ENCODE data around the gene SRPK3. TPM values are rescaled to one million over a fixed set of nuclear protein-coding genes. Genes with fewer than 3 reads are reported as not detected.

SRPK3 gene
- total RNA-seq, 1 donor, result 0.36 TPM

GRCh38 chrX:153750127-153750774 lies 30.6 kb upstream of the SRPK3 start:
- H3K79me2 ChIP-seq (ENCODE audit: insufficient read depth, low read length), result no peaks in the 10 kb centered on the region
- no peak overlapping the region for H3K27ac ChIP-seq (ENCODE audit: low read depth, low read length)
- TF ChIP-seq CTCF (IDR thresholded peaks at IDR 0.05; ENCODE audit: extremely low read depth, low read depth, low read length), result no peak
- no peak overlapping the region for H2AFZ ChIP-seq (ENCODE audit: low read length)
- no peaks in the 10 kb centered on the region for H3K9me3 ChIP-seq (ENCODE audit: low read depth, low read length)
- H3K36me3 ChIP-seq (ENCODE audit: insufficient read depth, low read length), result no peaks in the 10 kb centered on the region
- no peak overlapping the region for H3K4me2 ChIP-seq (ENCODE audit: insufficient read depth, low read length)
- no peak for DNase-seq (ENCODE audit: insufficient read length, low spot score, missing footprints)
- no peak overlapping the region for H3K4me3 ChIP-seq (ENCODE audit: insufficient read depth, low read length)
- H3K27me3 ChIP-seq (ENCODE audit: insufficient read depth, low read length), result peaks cover 6% of the 10 kb centered on the region
- H3K4me1 ChIP-seq (ENCODE audit: insufficient read depth, low read length), result no peaks in the 10 kb centered on the region
- no peaks in the 10 kb centered on the region for H4K20me1 ChIP-seq (ENCODE audit: insufficient read depth, low read length)

DNA sequence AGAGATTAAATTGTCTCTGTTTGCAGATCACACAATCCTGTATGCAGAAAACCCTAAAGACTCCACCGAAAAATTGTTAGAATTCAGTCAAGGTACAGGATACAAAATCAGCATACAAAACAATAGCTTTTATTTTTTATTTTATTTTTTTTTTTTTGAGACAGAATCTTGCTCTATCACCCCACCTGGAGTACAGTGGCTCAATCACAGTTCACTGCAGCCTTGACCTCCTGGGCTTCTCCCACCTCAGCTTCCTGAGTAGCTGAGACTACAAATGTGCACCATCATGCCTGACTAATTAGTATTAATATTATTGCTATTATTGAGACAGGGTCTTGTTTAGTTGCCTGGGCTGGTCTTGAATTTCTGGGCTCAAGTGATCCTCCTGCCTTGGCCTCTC lies 25.7 kb upstream of the SRPK3 start:
- DNase-seq (ENCODE audit: insufficient read length, low spot score, missing footprints), result no peak
- H3K27me3 ChIP-seq (ENCODE audit: insufficient read depth, low read length), result peaks cover 3% of the 10 kb centered on the region
- H3K4me1 ChIP-seq (ENCODE audit: insufficient read depth, low read length), result no peaks in the 10 kb centered on the region
- H3K4me3 ChIP-seq (ENCODE audit: insufficient read depth, low read length), result no peak overlapping the region
- no peaks in the 10 kb centered on the region for H4K20me1 ChIP-seq (ENCODE audit: insufficient read depth, low read length)
- H2AFZ ChIP-seq (ENCODE audit: low read length), result no peak overlapping the region
- no peak for TF ChIP-seq CTCF (IDR thresholded peaks at IDR 0.05; ENCODE audit: extremely low read depth, low read depth, low read length)
- H3K27ac ChIP-seq (ENCODE audit: low read depth, low read length), result no peak overlapping the region
- H3K9me3 ChIP-seq (ENCODE audit: low read depth, low read length), result no peaks in the 10 kb centered on the region
- H3K4me2 ChIP-seq (ENCODE audit: insufficient read depth, low read length), result no peak overlapping the region
- H3K79me2 ChIP-seq (ENCODE audit: insufficient read depth, low read length), result no peaks in the 10 kb centered on the region
- H3K36me3 ChIP-seq (ENCODE audit: insufficient read depth, low read length), result no peaks in the 10 kb centered on the region

GRCh38 chrX:153761863-153762262 lies 19.0 kb upstream of the SRPK3 start:
- DNase-seq (ENCODE audit: insufficient read length, low spot score, missing footprints), result peak; percentile 78
- Histone ChIP-seq H3K79me2 (ENCODE audit: insufficient read depth, low read length) (peaks cover 6% of the 10 kb centered on the region), H2AFZ (ENCODE audit: low read length) (no peak overlapping the region), H3K9me3 (ENCODE audit: low read depth, low read length) (no peaks in the 10 kb centered on the region), H4K20me1 (ENCODE audit: insufficient read depth, low read length) (peaks cover 9% of the 10 kb centered on the region), H3K4me2 (ENCODE audit: insufficient read depth, low read length) (no peak overlapping the region), H3K4me1 (ENCODE audit: insufficient read depth, low read length) (peaks cover 5% of the 10 kb centered on the region), H3K27ac (ENCODE audit: low read depth, low read length) (no peak overlapping the region), H3K27me3 (ENCODE audit: insufficient read depth, low read length) (no peaks in the 10 kb centered on the region), H3K36me3 (ENCODE audit: insufficient read depth, low read length) (no peaks in the 10 kb centered on the region), H3K4me3 (ENCODE audit: insufficient read depth, low read length) (no peak overlapping the region)
- TF ChIP-seq CTCF (IDR thresholded peaks at IDR 0.05; ENCODE audit: extremely low read depth, low read depth, low read length), result no peak

- H3K27ac ChIP-seq (ENCODE audit: low read depth, low read length), result no peak overlapping the region
- peaks cover 6% of the 10 kb centered on the region for H3K79me2 ChIP-seq (ENCODE audit: insufficient read depth, low read length)
- no peaks in the 10 kb centered on the region for H3K27me3 ChIP-seq (ENCODE audit: insufficient read depth, low read length)
- peak; percentile 77 for DNase-seq (ENCODE audit: insufficient read length, low spot score, missing footprints)
- H3K9me3 ChIP-seq (ENCODE audit: low read depth, low read length), result no peaks in the 10 kb centered on the region
- peaks cover 5% of the 10 kb centered on the region for H3K4me1 ChIP-seq (ENCODE audit: insufficient read depth, low read length)
- no peak for TF ChIP-seq CTCF (IDR thresholded peaks at IDR 0.05; ENCODE audit: extremely low read depth, low read depth, low read length)
- peaks cover 9% of the 10 kb centered on the region for H4K20me1 ChIP-seq (ENCODE audit: insufficient read depth, low read length)
- H3K4me2 ChIP-seq (ENCODE audit: insufficient read depth, low read length), result no peak overlapping the region
- no peaks in the 10 kb centered on the region for H3K36me3 ChIP-seq (ENCODE audit: insufficient read depth, low read length)
- no peak overlapping the region for H2AFZ ChIP-seq (ENCODE audit: low read length)
- H3K4me3 ChIP-seq (ENCODE audit: insufficient read depth, low read length), result no peak overlapping the region
These were observed 18.1 kb upstream of the SRPK3 start for GRCh38 chrX:153762626-153763173.

Data from osteoblast (primary cell).